GM18858 (cell line): ENCODE measurements around the gene TRIM65.
"Not testable (repeated sequence)": the region's sequence is repeated elsewhere in the genome, so short reads cannot be mapped to it uniquely, and the experiment has no call there.

ENCODE experiments used
- ATAC-seq: cut with Tn5 transposase; IDR thresholded peaks from one replicate; pipeline ENCODE4 v1.9.1; 2021; ENCODE audit not compliant: unreplicated experiment

TRIM65 gene

GRCh38 chr17:75897160-75898019 is 639 bp upstream of the TRIM65 start:
- ATAC-seq = no peak

- no peak for ATAC-seq
Measured at GRCh38 chr17:75895370-75896155, 1.2 kb downstream of the TRIM65 start.

- no peak for ATAC-seq
Measured at GRCh38 chr17:75894049-75894733, 2.6 kb downstream of the TRIM65 start.

- ATAC-seq = no peak
Measured at GRCh38 chr17:75893305-75894048, 3.3 kb downstream of the TRIM65 start.

- ATAC-seq = no peak
Measured at GRCh38 chr17:75892556-75893224, 4.1 kb downstream of the TRIM65 start.

GRCh38 chr17:75891605-75892555 is 4.9 kb downstream of the TRIM65 start:
- no peak for ATAC-seq

- ATAC-seq = no peak
Measured at GRCh38 chr17:75891022-75891604, 5.6 kb downstream of the TRIM65 start.

- no peak for ATAC-seq
Measured at GRCh38 chr17:75889454-75889853, 7.3 kb downstream of the TRIM65 start.

- no peak for ATAC-seq
Measured at GRCh38 chr17:75888484-75888883, 8.3 kb downstream of the TRIM65 start.

GRCh38 chr17:75885860-75886259 is 10.9 kb downstream of the TRIM65 start:
- not testable (repeated sequence) for ATAC-seq

- no peak for ATAC-seq
Measured at GRCh38 chr17:75885431-75885830, 11.3 kb downstream of the TRIM65 start.

GRCh38 chr17:75881678-75882454 is 14.9 kb downstream of the TRIM65 start:
- ATAC-seq = no peak

GRCh38 chr17:75880266-75880665 is 16.5 kb downstream of the TRIM65 start:
- ATAC-seq = no peak

GRCh38 chr17:75878174-75878998 is 18.4 kb downstream of the TRIM65 start, which contains the start of gene TRIM47:
Gene TRIM47 (minus strand): TSS chr17:75878581. CDS start chr17:75878548, 33 bp downstream.
- ATAC-seq = no peak

- no peak for ATAC-seq
Measured at GRCh38 chr17:75877752-75878173, 19.0 kb downstream of the TRIM65 start.

- no peak for ATAC-seq
Measured at GRCh38 chr17:75876938-75877751, 19.6 kb downstream of the TRIM65 start.
